Omental fat pad (tissue), 4 donors: ENCODE measurements around the gene CEP135. TPM values are rescaled to one million over a fixed set of nuclear protein-coding genes. Genes with fewer than 3 reads are reported as not detected.

ENCODE experiments used
- ATAC-seq: fragments of 150-250 bp; one replicate; pipeline ENCODE4 v1.9.1; 2016; ENCODE audit warnings: mild to moderate bottlenecking, moderate library complexity; ENCODE audit not compliant: low FRiP score
- DNase-seq: peaks from one replicate; pipeline ENCODE4 v3.0.0-alpha.2; 2019; ENCODE audit warnings: low spot score
- CTCF ChIP-seq, 3 donors: fragments of 450-650 bp; IDR thresholded peaks; one replicate each; pipeline ENCODE4 v1.5.1; 2016 to 2017; ENCODE audit warnings: antibody characterized with exemption in 3 of 3, mild to moderate bottlenecking in 3 of 3, moderate library complexity in 2 of 3
- total RNA-seq, 4 donors: library from RNA; depleted of rRNA; stranded (reverse); fragments of >200 nt; gene quantifications; one replicate each; pipeline ENCODE4 v1.1.0, GENCODE V29; 2016

Gene CEP135
- total RNA-seq, 4 donors from 2014 or later: 5.1 to 12.9 (median 8.1) TPM

GRCh38 chr4:55938481-55938880 is 10.3 kb upstream of the CEP135 start:
- DNase-seq (no peak), ATAC-seq (no peak)
- TF ChIP-seq CTCF (IDR thresholded peaks at IDR 0.05): no peak

GRCh38 chr4:55939421-55939820 is 9.3 kb upstream of the CEP135 start:
- ATAC-seq (no peak), DNase-seq (no peak)
- TF ChIP-seq CTCF (IDR thresholded peaks at IDR 0.05): no peak

GRCh38 chr4:55941881-55942396 is 6.8 kb upstream of the CEP135 start:
- no peak for TF ChIP-seq CTCF (IDR thresholded peaks at IDR 0.05)
- ATAC-seq (no peak), DNase-seq (no peak)

GRCh38 chr4:55947254-55947882 is 1.4 kb upstream of the CEP135 start:
- TF ChIP-seq CTCF (IDR thresholded peaks at IDR 0.05): no peak
- no peak for DNase-seq
- ATAC-seq: no peak

- peak; percentile 67 for ATAC-seq
- TF ChIP-seq CTCF (IDR thresholded peaks at IDR 0.05): no peak
- no peak for DNase-seq
Observed at GRCh38 chr4:55947912-55948725, 626 bp upstream of the CEP135 start.

GRCh38 chr4:55949482-55949802 is 697 bp downstream of the CEP135 start:
- ATAC-seq: no peak

More at GRCh38 chr4:55949482-55949802, 697 bp downstream of the CEP135 start:
- no peak for DNase-seq
- TF ChIP-seq CTCF (IDR thresholded peaks at IDR 0.05): no peak
